ENCODE data around the gene TMEM132C. TPM values are rescaled to one million over a fixed set of nuclear protein-coding genes. Genes with fewer than 3 reads are reported as not detected.

TMEM132C gene
- total RNA-seq, 1 experiment from 2014 or later = not detected

- H3K36me3 Mint-ChIP-seq = peaks cover 81% of the 10 kb centered on the region
- DNase-seq (ENCODE audit: low spot score) = no peak
- ChIA-PET POLR2A (no interaction called here), CTCF (no interaction called here)
- no peaks in the 10 kb centered on the region for H3K4me1 Mint-ChIP-seq
- no peak for ATAC-seq
- H3K4me3 Mint-ChIP-seq = no peak overlapping the region
- H3K27me3 Mint-ChIP-seq (ENCODE audit: low read depth) = peaks cover 22% of the 10 kb centered on the region
- TF ChIP-seq GRHL2 (CRISPR knock-in tag; IDR thresholded peaks at IDR 0.05; ENCODE audit: insufficient replicate concordance, severe bottlenecking) = no peak
- no peak for TF ChIP-seq ZNF423 (CRISPR knock-in tag; IDR thresholded peaks at IDR 0.05)
- no peak for TF ChIP-seq PRRX2 (CRISPR knock-in tag; IDR thresholded peaks at IDR 0.05)
- TF ChIP-seq ZNF532 (CRISPR knock-in tag; IDR thresholded peaks at IDR 0.05; ENCODE audit: borderline replicate concordance) = no peak
- no peak for TF ChIP-seq ZNF317 (CRISPR knock-in tag; IDR thresholded peaks at IDR 0.05; ENCODE audit: borderline replicate concordance, low read depth)
- TF ChIP-seq ZNF671 (CRISPR knock-in tag; IDR thresholded peaks at IDR 0.05) = no peak
- no peak for TF ChIP-seq CBFB (CRISPR knock-in tag; IDR thresholded peaks at IDR 0.05; ENCODE audit: low read depth)
- no peak for TF ChIP-seq JUN (CRISPR knock-in tag; IDR thresholded peaks at IDR 0.05)
- TF ChIP-seq PRDM15 (CRISPR knock-in tag; IDR thresholded peaks at IDR 0.05) = no peak
- no peak for TF ChIP-seq IRF2 (CRISPR knock-in tag; IDR thresholded peaks at IDR 0.05; ENCODE audit: borderline replicate concordance, low read depth)
- no peak overlapping the region for H3K27ac Mint-ChIP-seq
- H3K9me3 Mint-ChIP-seq = peaks cover 86% of the 10 kb centered on the region
Observed at GRCh38 chr12:128652136-128652751, 385.3 kb downstream of the TMEM132C start.

GRCh38 chr12:128654468-128654867 is 387.5 kb downstream of the TMEM132C start:
- Mint-ChIP-seq H3K27ac (no peak overlapping the region), H3K27me3 (ENCODE audit: low read depth) (peaks cover 11% of the 10 kb centered on the region; the same call in 1 of the 2 replicates), H3K36me3 (peaks cover 76% of the 10 kb centered on the region), H3K9me3 (peaks cover 81% of the 10 kb centered on the region), H3K4me3 (no peak overlapping the region), H3K4me1 (no peaks in the 10 kb centered on the region)
- ATAC-seq (no peak), DNase-seq (ENCODE audit: low spot score) (no peak)
- CTCF ChIA-PET = no interaction called here
- POLR2A ChIA-PET = no interaction called here
- no peak for TF ChIP-seq AFF4 (CRISPR knock-in tag; IDR thresholded peaks at IDR 0.05; ENCODE audit: borderline replicate concordance)
- no peak for TF ChIP-seq SP1 (CRISPR knock-in tag; conservative IDR thresholded peaks at IDR 0.05)
- no peak for TF ChIP-seq ZNF396 (CRISPR knock-in tag; IDR thresholded peaks at IDR 0.05; ENCODE audit: borderline replicate concordance)
- no peak for TF ChIP-seq JUN (CRISPR knock-in tag; IDR thresholded peaks at IDR 0.05)
- no peak for TF ChIP-seq GABPB1 (CRISPR knock-in tag; IDR thresholded peaks at IDR 0.05)
- TF ChIP-seq FOXK1 (CRISPR knock-in tag; IDR thresholded peaks at IDR 0.05) = no peak
- TF ChIP-seq NR2C2 (CRISPR knock-in tag; IDR thresholded peaks at IDR 0.05) = no peak
- no peak for TF ChIP-seq MLX (CRISPR knock-in tag; IDR thresholded peaks at IDR 0.05)
- TF ChIP-seq TEAD4 (CRISPR knock-in tag; IDR thresholded peaks at IDR 0.05) = no peak
- TF ChIP-seq ZNF281 (CRISPR knock-in tag; IDR thresholded peaks at IDR 0.05) = no peak
- TF ChIP-seq ZNF416 (CRISPR knock-in tag; IDR thresholded peaks at IDR 0.05) = no peak
- no peak for TF ChIP-seq MYBL2 (CRISPR knock-in tag; IDR thresholded peaks at IDR 0.05)

Measured in WTC11 (cell line).